ENCODE measurements around the gene MROH8. TPM values are rescaled to one million over a fixed set of nuclear protein-coding genes. Genes with fewer than 3 reads are reported as not detected.

MROH8 gene
- total RNA-seq (2014; rRNA removed; shearing (Covaris generic)): 0.10 and 1.3 TPM in 2 replicates

DNA sequence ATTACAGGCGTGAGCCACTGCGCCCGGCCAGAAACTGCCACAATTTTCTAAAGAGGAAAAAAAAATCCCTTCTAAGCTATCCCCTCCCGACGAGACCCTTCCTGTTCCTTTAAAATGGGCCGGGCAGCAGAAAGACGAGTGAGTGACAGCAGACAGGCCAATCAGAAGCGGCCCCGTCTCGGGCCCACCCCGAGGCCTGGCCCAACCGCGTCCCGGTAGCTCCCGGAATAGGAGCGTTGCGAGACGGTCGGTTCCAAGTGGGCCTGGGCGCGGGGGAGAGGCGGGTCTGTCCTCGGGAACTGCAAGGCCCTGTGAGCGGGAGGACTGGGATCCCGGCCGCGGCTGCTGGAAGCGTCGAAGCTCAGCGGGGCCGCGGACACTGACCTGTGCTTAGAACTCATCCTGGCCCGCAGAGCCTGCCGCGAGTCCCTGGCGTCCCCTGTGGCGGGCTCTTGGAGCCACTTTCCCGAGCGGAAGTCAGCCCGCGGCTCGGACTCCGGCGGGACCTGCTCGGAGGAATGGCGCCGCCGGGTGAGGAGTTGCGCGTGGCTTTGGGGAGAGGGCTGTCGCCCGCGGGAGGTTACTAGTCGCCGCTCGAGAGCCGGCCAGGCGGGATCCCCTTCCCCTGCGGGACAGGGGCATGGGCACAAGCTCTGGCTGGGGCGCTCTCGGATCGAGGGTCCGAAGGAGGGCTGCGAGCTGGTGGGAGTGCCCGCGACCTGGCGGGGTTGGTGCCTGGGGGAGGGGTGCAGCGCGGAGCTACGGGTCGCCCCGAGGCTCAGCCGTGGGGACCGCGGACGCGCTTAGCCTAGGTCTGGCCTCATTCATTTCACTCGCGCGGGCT is at the start of gene MROH8, which contains the start of gene RPN2:
TSS of gene MROH8 (minus strand) at position 710 of the 844 bp plus-strand sequence.
TSS of gene RPN2 (plus strand) at position 492 of the 844 bp plus-strand sequence. CDS start at position 519, 27 bp downstream.
- DNase-seq (ENCODE audit: low read depth): peak; percentile 100

DNA sequence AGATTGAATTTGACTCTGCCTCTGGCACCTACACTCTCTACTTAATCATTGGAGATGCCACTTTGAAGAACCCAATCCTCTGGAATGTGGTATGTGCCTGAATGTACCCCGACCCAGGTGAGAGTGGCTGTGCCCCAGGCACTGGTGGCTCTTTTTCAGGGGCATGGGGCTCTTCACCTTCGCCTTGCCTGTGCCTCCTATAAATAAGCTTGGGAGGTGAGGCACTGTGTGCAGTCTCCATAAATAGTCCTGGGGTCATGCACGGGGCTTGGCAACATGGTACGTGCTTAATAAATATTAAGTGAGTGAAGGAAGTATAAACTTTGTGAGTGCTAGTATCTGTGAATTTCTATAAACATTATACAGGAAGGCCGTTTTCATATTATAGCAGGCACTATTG is 49.3 kb upstream of the MROH8 start:
- no peak for DNase-seq (ENCODE audit: low read depth)

DNA sequence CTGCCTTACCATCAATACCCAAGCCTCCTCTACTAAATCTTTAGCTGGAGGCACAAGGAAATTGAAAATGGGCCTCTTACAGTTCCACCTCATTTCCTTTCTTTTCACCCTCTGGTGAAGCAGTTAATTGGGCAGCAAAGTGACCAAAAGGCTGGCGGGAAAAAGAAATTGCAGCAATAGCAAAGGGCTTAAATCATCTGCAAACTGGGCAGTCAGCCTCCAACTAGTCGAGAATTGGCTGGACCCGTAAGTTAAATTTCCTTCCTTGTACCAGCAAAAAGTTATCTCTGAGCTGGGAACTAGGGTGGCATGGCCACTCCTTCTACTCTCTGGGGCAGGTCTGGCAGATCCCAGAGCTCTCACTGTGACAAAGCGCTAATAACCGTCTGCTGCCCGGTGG is 48.7 kb upstream of the MROH8 start:
- DNase-seq (ENCODE audit: low read depth): no peak

DNA sequence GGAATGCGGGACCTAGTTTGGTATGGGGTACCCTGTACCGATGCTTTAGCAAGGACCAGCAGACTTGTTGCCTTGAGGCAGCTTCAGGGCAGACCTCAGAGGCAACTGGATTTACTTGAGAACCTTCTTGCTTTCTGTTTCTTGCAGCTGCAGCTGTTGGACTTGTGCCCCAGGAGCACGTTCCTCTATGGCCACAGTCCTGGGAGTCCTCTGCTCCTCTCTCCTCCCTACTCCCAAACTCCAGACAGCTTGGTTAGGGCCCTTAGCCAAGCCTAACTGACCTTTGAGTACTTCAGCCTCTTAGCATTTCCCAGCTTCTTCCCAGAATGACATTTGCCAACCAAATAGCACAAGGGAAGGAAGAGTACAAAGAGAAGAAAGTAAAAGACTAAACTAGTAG is 47.5 kb upstream of the MROH8 start:
- no peak for DNase-seq (ENCODE audit: low read depth)

- no peak for DNase-seq (ENCODE audit: low read depth)
Observed at GRCh38 chr20:37225146-37225545, 45.8 kb upstream of the MROH8 start.

GRCh38 chr20:37223053-37223452 is 43.7 kb upstream of the MROH8 start:
- peak; percentile 84 for DNase-seq (ENCODE audit: low read depth)

DNA sequence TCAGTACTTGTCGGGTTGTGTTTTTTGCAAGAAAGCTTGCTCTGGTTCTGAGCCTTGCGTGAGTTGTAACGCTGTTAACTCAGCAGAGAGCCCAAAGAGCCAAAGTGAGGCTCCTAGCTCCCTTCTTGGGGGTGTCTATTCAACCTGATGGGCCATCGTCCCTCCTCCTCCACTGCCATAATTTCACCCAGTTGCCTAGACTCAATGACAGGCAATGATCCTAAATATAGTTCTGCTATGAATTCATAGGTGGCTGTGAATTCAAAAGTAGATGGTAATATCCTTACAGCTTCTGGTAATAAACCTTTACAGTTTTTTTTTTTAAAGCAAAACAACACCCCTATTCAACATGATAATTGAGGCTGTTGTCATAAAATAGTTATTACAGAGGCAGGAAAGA is 42.7 kb upstream of the MROH8 start:
- DNase-seq (ENCODE audit: low read depth): no peak

DNA sequence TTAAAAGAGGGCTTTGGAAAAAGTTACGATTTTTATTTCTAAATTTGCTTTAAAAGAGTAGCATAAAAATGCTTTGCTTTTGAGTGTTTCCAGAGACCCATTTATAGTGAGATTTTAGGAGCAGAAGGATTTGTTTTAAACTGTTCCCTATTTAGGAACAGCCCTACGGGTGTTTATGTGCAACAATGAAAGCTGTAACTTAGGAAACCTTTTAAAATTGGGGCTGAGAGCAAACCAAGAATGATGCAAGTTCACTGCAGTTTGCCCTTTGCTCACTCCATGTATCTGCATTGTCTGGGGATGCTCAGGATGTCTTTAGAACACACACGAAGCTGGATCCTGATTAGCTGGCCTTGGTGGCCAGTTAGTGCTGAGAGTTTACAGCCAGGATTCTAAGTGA is 41.4 kb upstream of the MROH8 start:
- DNase-seq (ENCODE audit: low read depth): no peak

DNA sequence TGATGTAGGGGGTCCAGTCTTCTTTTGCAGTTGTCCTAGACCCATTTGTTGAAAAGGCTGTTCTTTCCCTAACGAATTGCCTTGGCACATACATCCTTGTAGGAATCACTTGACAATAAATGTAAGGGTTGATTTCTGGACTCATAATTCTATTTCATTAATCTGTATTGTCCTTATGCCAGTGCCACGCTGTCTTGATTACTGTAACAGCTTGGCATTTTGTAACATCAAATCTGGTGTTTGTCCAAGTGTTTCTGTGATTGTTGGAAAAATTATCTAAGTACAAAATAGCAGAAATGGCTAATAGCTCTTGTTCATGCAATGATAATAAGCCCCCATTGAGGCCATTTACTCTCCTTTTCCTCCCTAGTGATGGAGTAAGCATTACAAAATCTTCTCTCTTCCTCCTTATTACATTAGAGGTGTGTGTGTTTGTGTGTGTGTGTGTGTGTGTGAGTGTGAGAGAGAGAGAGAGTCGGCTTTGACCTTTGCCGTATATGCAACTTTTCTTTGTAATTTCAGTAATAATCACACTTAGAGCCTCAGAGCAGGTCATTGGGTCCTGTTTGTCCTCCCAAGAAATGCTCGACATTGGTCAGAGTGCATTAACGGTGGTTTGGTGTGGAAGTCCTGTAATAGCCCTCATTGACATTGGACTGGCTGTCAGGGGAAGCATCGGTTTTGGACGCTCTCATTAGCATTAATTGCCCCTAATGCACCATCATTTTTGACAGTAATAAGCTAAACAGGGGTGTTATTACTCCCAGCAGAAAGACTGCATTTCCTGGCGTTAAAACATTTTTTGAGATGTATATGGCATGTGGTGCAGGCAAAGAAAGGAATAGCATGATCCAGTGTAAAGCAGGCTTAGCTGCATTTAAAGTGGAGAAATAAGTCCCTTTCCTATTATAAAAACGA is 40.7 kb upstream of the MROH8 start:
- no peak for DNase-seq (ENCODE audit: low read depth)

DNA sequence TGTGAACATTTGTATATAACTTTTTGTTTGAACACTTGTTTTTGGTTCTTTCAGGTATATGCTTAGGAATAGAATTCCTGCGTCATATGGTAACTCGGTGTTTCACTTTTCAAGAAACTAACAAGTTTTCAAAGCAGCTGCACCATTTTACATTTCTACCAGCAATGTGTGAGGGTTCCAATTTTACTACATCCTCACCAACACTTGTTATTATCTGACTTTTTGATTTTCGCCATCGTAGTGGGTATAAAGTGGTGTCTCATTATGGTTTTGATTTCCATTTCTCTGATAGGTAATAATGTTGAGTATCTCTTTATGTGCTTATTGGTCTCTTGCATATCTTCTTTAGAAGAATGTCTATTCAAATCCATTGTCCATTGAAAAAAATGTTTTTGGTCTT is 39.6 kb upstream of the MROH8 start:
- DNase-seq (ENCODE audit: low read depth): no peak

- no peak for DNase-seq (ENCODE audit: low read depth)
Observed at GRCh38 chr20:37218441-37218840, 39.1 kb upstream of the MROH8 start.

DNA sequence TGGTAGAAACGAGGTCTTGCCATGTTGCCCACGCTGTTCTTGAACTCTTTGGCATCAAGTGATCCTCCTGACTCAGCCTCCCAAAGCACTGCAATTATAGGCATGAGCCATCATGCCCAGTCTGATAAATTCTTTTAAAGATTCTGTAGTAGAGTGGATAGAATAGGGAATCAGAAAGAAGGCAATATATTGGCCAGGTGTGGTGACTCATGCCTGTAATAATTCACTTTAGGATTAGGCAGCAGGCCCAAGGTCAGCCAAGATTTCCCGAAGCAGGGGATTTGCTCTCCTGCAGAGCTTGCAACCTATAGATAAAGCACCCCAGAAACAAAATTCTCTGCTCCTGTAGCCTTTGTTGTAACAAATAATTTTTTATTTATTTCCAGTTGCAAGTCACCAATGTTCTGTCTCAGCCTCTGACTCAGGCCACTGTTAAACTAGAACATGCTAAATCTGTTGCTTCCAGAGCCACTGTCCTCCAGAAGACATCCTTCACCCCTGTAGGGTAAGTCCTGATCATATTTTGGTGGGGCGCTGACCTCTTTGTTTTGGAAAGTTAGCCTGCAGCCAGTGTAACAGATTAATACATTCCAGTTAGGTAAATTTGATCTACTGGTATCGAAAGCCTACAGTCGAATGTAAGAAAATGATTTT is 30.4 kb upstream of the MROH8 start:
- DNase-seq (ENCODE audit: low read depth): no peak

DNA sequence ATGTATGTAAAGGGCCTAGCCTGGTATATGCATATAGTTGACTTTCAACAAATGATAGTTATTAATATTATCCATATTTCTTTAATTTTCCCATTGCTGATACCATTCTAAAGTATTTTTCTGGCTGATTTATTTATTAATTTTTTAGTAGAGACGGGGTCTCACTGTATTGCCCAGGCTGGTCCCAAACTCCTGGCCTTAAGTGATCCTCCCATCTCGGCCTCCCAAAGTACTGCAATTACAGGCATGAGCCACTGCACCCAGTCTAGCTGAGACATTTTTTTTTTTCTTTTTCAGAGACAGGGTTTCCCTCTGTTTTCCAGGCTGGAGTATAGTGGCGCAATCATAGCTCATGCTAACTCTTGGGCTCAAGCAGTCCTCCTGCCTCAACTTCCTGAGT is 29.8 kb upstream of the MROH8 start:
- no peak for DNase-seq (ENCODE audit: low read depth)

- peak; percentile 47 for DNase-seq (ENCODE audit: low read depth)
Observed at GRCh38 chr20:37207171-37207570, 27.8 kb upstream of the MROH8 start.

DNA sequence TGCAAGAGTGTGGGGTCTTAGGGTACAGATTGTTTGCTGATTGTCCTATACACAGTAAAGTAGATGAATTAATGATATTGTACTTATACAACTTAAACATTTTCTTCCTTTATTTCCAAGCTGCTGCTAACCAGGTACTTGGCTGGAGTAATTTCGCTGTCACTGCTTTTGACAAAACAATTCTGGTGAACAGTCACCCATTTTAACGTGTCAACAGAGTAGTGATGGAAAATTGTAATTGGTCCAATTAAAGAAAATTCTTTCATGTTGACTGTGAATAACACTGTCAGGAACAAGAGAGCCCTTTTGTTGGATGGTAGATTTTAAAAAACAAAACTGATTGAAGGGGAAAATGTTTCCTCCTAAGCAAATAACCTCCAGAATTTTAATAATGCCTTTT is 26.4 kb upstream of the MROH8 start:
- DNase-seq (ENCODE audit: low read depth): no peak

GRCh38 chr20:37205130-37205529 is 25.8 kb upstream of the MROH8 start:
- DNase-seq (ENCODE audit: low read depth): no peak

DNA sequence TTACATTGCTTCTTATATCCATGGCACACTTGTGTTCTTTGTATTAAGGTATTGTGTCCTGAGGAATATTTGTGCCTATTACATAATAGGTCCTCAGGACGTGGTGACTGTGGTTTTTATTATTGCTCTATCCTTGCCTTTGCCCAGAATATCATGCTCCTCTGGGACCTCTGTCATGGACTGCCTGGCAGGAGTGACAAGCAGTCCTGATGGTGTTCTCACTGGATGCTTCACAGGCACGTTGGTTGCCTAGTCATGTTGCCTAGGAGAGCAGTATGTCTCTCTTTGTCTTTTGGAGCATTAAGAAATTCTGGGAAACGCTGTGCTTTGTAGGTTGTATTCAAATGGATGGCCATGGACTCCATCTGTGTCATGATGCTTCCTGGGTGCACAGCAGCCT is 24.7 kb upstream of the MROH8 start:
- DNase-seq (ENCODE audit: low read depth): no peak

DNA sequence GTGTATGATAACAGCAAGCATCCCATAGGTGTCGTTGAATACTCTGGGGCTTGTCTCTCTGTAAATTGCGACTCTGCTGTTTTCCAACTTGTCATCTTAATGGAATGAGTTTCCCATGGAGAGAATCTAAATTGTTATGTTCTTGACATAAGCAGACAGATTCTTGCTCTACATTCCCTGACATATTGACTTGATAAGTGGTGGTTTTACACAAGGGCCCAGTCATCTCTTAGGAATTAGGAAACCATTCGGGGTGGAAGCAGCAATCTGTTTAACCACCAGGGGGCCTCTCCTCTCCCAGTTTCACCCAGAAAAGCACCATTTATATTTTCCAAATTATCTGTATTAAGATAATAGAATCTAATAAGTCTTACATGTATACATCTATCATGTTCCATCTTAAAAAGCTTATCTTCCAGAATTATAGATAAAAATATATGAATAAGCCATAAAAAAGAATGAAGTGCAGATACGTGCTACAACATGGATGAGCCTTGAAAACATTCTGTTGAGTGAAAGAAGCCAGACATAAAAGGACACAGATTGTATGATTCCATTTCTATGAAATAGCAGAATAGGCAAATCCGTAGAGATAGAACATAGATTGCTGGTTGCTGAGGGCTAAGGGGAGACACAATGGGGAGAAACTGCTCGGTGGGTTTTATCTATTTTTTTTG is 23.1 kb upstream of the MROH8 start:
- peak; percentile 96 for DNase-seq (ENCODE audit: low read depth)

- no peak for DNase-seq (ENCODE audit: low read depth)
Observed at GRCh38 chr20:37201827-37202162, 22.4 kb upstream of the MROH8 start.

GRCh38 chr20:37200926-37201826 is 21.8 kb upstream of the MROH8 start:
- DNase-seq (ENCODE audit: low read depth): no peak

DNA sequence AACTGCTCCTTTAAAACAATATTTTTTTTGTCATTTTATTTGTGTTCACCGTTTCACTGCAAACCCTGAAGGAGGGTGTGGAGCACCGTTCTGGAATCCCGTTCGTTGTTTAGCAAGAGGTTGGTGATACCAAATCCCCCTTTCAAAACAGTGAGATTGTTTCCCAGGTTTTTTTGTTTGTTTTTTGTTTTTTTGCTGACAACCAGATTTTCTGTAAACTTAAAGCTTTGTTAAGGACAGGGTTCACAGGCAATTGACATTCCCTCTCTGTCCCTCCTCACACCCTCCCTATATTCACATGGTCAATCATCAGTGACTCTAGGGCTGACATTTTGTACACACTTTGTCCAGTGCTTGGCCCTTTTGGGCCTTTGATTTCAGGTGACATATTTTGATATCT is 21.0 kb upstream of the MROH8 start:
- no peak for DNase-seq (ENCODE audit: low read depth)
